NCI-H460 (cell line): Measurements from ENCODE around the gene IL10. TPM values are rescaled to one million over a fixed set of nuclear protein-coding genes. Genes with fewer than 3 reads are reported as not detected.

ENCODE experiments used
- small RNA-seq, 2 experiments: library from RNA; depleted of rRNA; stranded (forward); fragments of <200 nt; gene quantifications; one replicate each; pipeline ENCODE3, GENCODE V24; 2014
- total RNA-seq: library from RNA; depleted of rRNA; stranded (reverse); fragments of >200 nt; shearing (Covaris generic); gene quantifications from 2 replicates; pipeline ENCODE4 v1.2.3, GENCODE V29; 2014; rRNA removed

The IL10 gene
- total RNA-seq, 1 experiment from 2014 or later, result not detected

Small RNA genes lying within 50 kb of the gene (small RNA-seq; reads per million reads assigned to genes)
- gene RF00019, result 0 reads per million in 2 experiments

Other genes starting within 250 kb of the IL10 start
- gene EIF2D, start 160.0 kb downstream of the IL10 start, total RNA-seq, result 101 and 114 TPM in 2 replicates
- 14.1 and 15.5 TPM in 2 replicates for gene DYRK3, start 137.0 kb downstream of the IL10 start, total RNA-seq
- 32.1 and 34.3 TPM in 2 replicates for gene MAPKAPK2, start 87.6 kb downstream of the IL10 start, total RNA-seq
- gene IL19, start 1.7 kb downstream of the IL10 start, total RNA-seq, result not detected in 2 replicates
- not detected in 2 replicates for gene IL20, start 93.1 kb upstream of the IL10 start, total RNA-seq
- gene IL24, start 124.9 kb upstream of the IL10 start, total RNA-seq, result not detected in 2 replicates
- gene FCMR, start 149.4 kb upstream of the IL10 start, total RNA-seq, result not detected in 2 replicates
- gene PIGR, start 174.0 kb upstream of the IL10 start, total RNA-seq, result not detected in 2 replicates
- gene FCAMR, start 198.0 kb upstream of the IL10 start, total RNA-seq, result not detected in 2 replicates